ENCODE data around the gene EIF5AL1.

The EIF5AL1 gene

DNA sequence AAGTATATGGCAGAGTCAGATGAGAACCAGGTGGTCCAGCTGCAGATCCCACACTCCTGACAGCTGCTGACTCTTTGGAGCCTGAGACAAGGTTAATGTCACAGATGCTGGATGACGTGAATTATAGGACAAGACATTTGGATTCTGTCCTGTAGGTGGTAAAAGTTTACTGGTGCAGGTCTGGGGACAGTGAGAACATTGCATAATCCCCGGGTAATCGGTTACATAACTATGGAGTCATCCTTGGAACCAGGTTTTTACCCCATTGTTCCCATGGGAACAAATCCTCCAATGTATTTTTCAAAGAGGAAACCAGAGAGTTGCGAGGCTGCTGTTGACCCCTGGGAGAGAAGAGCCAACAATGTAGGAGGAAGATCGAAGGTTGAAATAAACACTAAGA is 39.4 kb upstream of the EIF5AL1 start:
- TF ChIP-seq EZH2 (IDR thresholded peaks at IDR 0.05) (no peak), FOXP2 (optimal IDR thresholded peaks at IDR 0.05; ENCODE audit: control extremely low read depth, extremely low read length, insufficient read depth) (no peak), POLR2AphosphoS5 (IDR thresholded peaks at IDR 0.05; ENCODE audit: borderline replicate concordance, low read depth, low read length) (no peak)
- Histone ChIP-seq H3K4me3 (no peak overlapping the region), H3K27ac (no peak overlapping the region), H3K36me3 (ENCODE audit: insufficient read depth, low read length) (no peaks in the 10 kb centered on the region), H3K9me3 (ENCODE audit: low read depth, low read length) (no peaks in the 10 kb centered on the region), H3K9ac (ENCODE audit: insufficient read length) (no peak overlapping the region)
- no peak for DNase-seq (ENCODE audit: low read depth, low spot score)

DNA sequence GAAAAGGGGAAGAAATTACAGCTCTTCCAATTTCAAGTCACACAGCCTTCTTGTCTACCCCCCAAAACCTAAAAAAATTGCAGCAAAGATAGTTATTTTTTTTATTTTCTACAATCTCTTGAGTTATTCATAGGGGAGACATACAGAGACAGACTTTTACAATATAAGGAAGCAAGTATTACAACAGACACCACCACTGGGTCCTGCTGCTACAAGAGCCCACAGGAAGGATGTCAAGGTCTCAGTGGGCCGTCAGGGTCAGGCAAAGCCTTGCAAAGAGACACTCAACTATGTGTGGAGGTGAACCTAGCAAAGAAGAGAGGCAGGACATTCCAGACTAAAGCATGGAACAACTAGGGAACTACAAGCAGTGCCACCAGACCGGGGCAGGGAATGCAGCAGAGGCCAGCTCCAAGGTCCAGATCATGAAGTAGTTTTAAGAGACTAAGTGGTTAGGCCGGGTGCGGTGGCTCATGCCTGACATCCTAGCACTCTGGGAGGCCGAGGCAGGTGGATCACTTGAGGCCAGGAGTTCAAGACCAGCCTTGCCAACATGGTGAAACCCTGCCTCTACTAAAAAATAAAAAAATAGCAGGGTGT is 38.7 kb upstream of the EIF5AL1 start:
- DNase-seq (ENCODE audit: low read depth, low spot score), result no peak

DNA sequence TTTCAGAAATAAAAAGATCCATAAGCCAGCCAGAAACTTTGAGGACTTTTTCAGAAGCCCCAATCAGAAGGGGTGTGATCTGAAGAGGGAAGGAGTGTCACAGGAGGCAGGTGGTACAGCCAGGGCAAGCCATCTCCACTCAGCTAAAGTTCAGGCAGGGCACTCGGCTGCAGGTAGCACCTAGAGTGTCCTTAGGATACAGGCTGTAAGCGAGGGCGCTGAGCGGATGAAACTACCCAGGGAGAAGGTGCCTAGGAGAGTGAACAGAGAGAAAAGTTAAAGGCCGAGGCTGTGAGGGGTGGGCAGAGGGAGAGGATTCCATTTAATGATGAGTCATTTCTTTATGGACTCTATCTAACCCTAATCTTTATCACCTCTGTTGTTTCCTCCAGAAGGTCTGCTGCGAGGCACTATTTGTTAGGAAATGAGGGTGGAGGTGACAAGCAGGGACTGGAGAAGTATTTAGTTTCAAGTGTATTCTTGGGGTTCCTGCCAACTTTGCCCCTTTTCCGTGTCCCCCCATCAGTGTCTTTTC is 37.1 kb upstream of the EIF5AL1 start:
- H3K4me3 ChIP-seq, result no peak overlapping the region
- H3K9ac ChIP-seq (ENCODE audit: insufficient read length), result no peak overlapping the region
- H3K36me3 ChIP-seq (ENCODE audit: insufficient read depth, low read length), result no peaks in the 10 kb centered on the region
- TF ChIP-seq POLR2AphosphoS5 (IDR thresholded peaks at IDR 0.05; ENCODE audit: borderline replicate concordance, low read depth, low read length) (no peak), EZH2 (IDR thresholded peaks at IDR 0.05) (no peak), FOXP2 (optimal IDR thresholded peaks at IDR 0.05; ENCODE audit: control extremely low read depth, extremely low read length, insufficient read depth) (no peak)
- no peak for DNase-seq (ENCODE audit: low read depth, low spot score)
- no peak overlapping the region for H3K27ac ChIP-seq
- H3K9me3 ChIP-seq (ENCODE audit: low read depth, low read length), result no peaks in the 10 kb centered on the region

More for the DNA sequence above, 38.7 kb upstream of the EIF5AL1 start:
- no peak overlapping the region for H3K4me3 ChIP-seq
- no peak overlapping the region for H3K27ac ChIP-seq
- TF ChIP-seq POLR2AphosphoS5 (IDR thresholded peaks at IDR 0.05; ENCODE audit: borderline replicate concordance, low read depth, low read length) (no peak), EZH2 (IDR thresholded peaks at IDR 0.05) (no peak), FOXP2 (optimal IDR thresholded peaks at IDR 0.05; ENCODE audit: control extremely low read depth, extremely low read length, insufficient read depth) (no peak)
- no peaks in the 10 kb centered on the region for H3K9me3 ChIP-seq (ENCODE audit: low read depth, low read length)
- no peaks in the 10 kb centered on the region for H3K36me3 ChIP-seq (ENCODE audit: insufficient read depth, low read length)
- no peak overlapping the region for H3K9ac ChIP-seq (ENCODE audit: insufficient read length)

- TF ChIP-seq POLR2AphosphoS5 (IDR thresholded peaks at IDR 0.05; ENCODE audit: borderline replicate concordance, low read depth, low read length) (no peak), EZH2 (IDR thresholded peaks at IDR 0.05) (no peak)
- Histone ChIP-seq H3K4me3 (no peak overlapping the region), H3K9ac (ENCODE audit: insufficient read length) (no peak overlapping the region), H3K27ac (no peak overlapping the region), H3K9me3 (ENCODE audit: low read depth, low read length) (no peaks in the 10 kb centered on the region), H3K36me3 (ENCODE audit: insufficient read depth, low read length) (no peaks in the 10 kb centered on the region)
- DNase-seq (ENCODE audit: low read depth, low spot score), result no peak
Measured at GRCh38 chr10:79475877-79476276, 36.5 kb upstream of the EIF5AL1 start.

GRCh38 chr10:79476645-79477044 is 35.7 kb upstream of the EIF5AL1 start:
- Histone ChIP-seq H3K27ac (no peak overlapping the region), H3K4me3 (no peak overlapping the region), H3K9ac (ENCODE audit: insufficient read length) (no peak overlapping the region), H3K9me3 (ENCODE audit: low read depth, low read length) (no peaks in the 10 kb centered on the region), H3K36me3 (ENCODE audit: insufficient read depth, low read length) (no peaks in the 10 kb centered on the region)
- DNase-seq (ENCODE audit: low read depth, low spot score), result no peak
- TF ChIP-seq POLR2AphosphoS5 (IDR thresholded peaks at IDR 0.05; ENCODE audit: borderline replicate concordance, low read depth, low read length), result no peak
- no peak for TF ChIP-seq FOXP2 (optimal IDR thresholded peaks at IDR 0.05; ENCODE audit: control extremely low read depth, extremely low read length, insufficient read depth)
- no peak for TF ChIP-seq EZH2 (IDR thresholded peaks at IDR 0.05)

GRCh38 chr10:79477456-79477855 is 34.9 kb upstream of the EIF5AL1 start:
- H3K9ac ChIP-seq (ENCODE audit: insufficient read length), result no peak overlapping the region
- no peaks in the 10 kb centered on the region for H3K36me3 ChIP-seq (ENCODE audit: insufficient read depth, low read length)
- H3K4me3 ChIP-seq, result no peak overlapping the region
- TF ChIP-seq POLR2AphosphoS5 (IDR thresholded peaks at IDR 0.05; ENCODE audit: borderline replicate concordance, low read depth, low read length) (no peak), FOXP2 (optimal IDR thresholded peaks at IDR 0.05; ENCODE audit: control extremely low read depth, extremely low read length, insufficient read depth) (no peak), EZH2 (IDR thresholded peaks at IDR 0.05) (no peak)
- no peak overlapping the region for H3K27ac ChIP-seq
- no peaks in the 10 kb centered on the region for H3K9me3 ChIP-seq (ENCODE audit: low read depth, low read length)
- no peak for DNase-seq (ENCODE audit: low read depth, low spot score)

- Histone ChIP-seq H3K36me3 (ENCODE audit: insufficient read depth, low read length) (no peaks in the 10 kb centered on the region), H3K9me3 (ENCODE audit: low read depth, low read length) (no peaks in the 10 kb centered on the region), H3K27ac (no peak overlapping the region), H3K9ac (ENCODE audit: insufficient read length) (no peak overlapping the region), H3K4me3 (no peak overlapping the region)
- DNase-seq (ENCODE audit: low read depth, low spot score), result no peak
- no peak for TF ChIP-seq POLR2AphosphoS5 (IDR thresholded peaks at IDR 0.05; ENCODE audit: borderline replicate concordance, low read depth, low read length)
- TF ChIP-seq EZH2 (IDR thresholded peaks at IDR 0.05), result no peak
- no peak for TF ChIP-seq FOXP2 (optimal IDR thresholded peaks at IDR 0.05; ENCODE audit: control extremely low read depth, extremely low read length, insufficient read depth)
Measured at GRCh38 chr10:79479283-79479909, 32.9 kb upstream of the EIF5AL1 start.

DNA sequence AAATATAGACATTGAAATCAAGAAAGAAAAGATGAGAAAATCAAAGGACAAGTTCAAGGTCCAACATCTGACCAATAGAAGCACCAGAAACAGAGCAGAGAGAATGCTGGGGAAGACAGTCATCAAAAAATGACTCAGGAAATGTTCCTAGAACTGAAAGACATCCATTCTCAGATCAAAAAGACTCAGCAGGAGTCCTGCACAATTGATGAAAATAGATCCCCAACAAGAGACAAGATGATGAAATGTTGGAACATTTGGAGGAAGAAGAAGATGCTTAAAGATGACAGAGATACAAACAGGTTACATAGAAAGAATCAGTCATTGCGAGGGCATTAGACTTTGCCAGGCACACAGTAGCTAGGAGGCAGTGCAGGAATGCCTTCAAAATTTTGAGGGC is 30.0 kb upstream of the EIF5AL1 start:
- TF ChIP-seq EZH2 (IDR thresholded peaks at IDR 0.05) (no peak), POLR2AphosphoS5 (IDR thresholded peaks at IDR 0.05; ENCODE audit: borderline replicate concordance, low read depth, low read length) (no peak), FOXP2 (optimal IDR thresholded peaks at IDR 0.05; ENCODE audit: control extremely low read depth, extremely low read length, insufficient read depth) (no peak)

More for the DNA sequence above, 30.0 kb upstream of the EIF5AL1 start:
- H3K4me3 ChIP-seq, result no peak overlapping the region
- peak overlapping the region; percentile 97 for H3K27ac ChIP-seq
- no peaks in the 10 kb centered on the region for H3K9me3 ChIP-seq (ENCODE audit: low read depth, low read length)
- DNase-seq (ENCODE audit: low read depth, low spot score), result no peak
- H3K9ac ChIP-seq (ENCODE audit: insufficient read length), result no peak overlapping the region
- H3K36me3 ChIP-seq (ENCODE audit: insufficient read depth, low read length), result no peaks in the 10 kb centered on the region

Data from SK-N-MC (cell line).